OCI-LY7 (cell line): ENCODE data around the gene TMCC2. TPM values are rescaled to one million over a fixed set of nuclear protein-coding genes. Genes with fewer than 3 reads are reported as not detected.

Experiments
- BruUV-seq: library from RNA; stranded (reverse); fragments of 400-500 nt; replicated peaks from 2 replicates; lab custom pipeline; 2021; lab: Mats Ljungman, UMichigan
- CTCF ChIA-PET: fragments of 300-600 bp; sonication (Branson Sonifier 250); formaldehyde crosslinking; loops from one replicate; lab custom pipeline; 2022; ENCODE audit warnings: antibody characterized with exemption; ENCODE audit not compliant: unreplicated experiment; lab: Charles Lee
- POLR2A ChIA-PET: fragments of 300-600 bp; sonication (Branson Sonifier 250); formaldehyde crosslinking; loops from one replicate; lab custom pipeline; 2022; ENCODE audit warnings: antibody characterized with exemption; lab: Charles Lee
- DNase-seq: peaks from one replicate; pipeline ENCODE4 v3.0.0-alpha.2; 2015; ENCODE audit warnings: low spot score
- H2AFZ ChIP-seq: fragments of 200-600 bp; sonication (generic), shearing (Covaris generic); 2 replicates; pipeline ENCODE4 v1.6.1; 2014; ENCODE audit warnings: mild to moderate bottlenecking, antibody characterized with exemption, low read length, moderate library complexity
- H3K27ac ChIP-seq: fragments of 200-600 bp; sonication (generic); 2 replicates; pipeline ENCODE4 v1.5.1; 2014; ENCODE audit warnings: mixed run types, low read depth, mild to moderate bottlenecking, moderate library complexity, low read length, inconsistent platforms; ENCODE audit not compliant: poor library complexity, severe bottlenecking
- H3K36me3 ChIP-seq: fragments of 200-600 bp; sonication (generic); 2 replicates; pipeline ENCODE4 v1.6.1; 2014; ENCODE audit warnings: mild to moderate bottlenecking, antibody characterized with exemption, low read length, moderate library complexity, mixed read lengths; ENCODE audit not compliant: insufficient read depth
- H3K4me1 ChIP-seq: fragments of 200-600 bp; sonication (generic); 2 replicates; pipeline ENCODE4 v1.5.1; 2014; ENCODE audit warnings: mild to moderate bottlenecking, low read length; ENCODE audit not compliant: insufficient read depth, poor library complexity, severe bottlenecking
- H3K4me2 ChIP-seq: fragments of 200-600 bp; sonication (generic); 2 replicates; pipeline ENCODE4 v1.6.1; 2014; ENCODE audit warnings: mild to moderate bottlenecking, low read length
- H3K4me3 ChIP-seq: fragments of 200-600 bp; sonication (generic); 2 replicates; pipeline ENCODE4 v1.5.1; 2014; ENCODE audit warnings: mild to moderate bottlenecking, low read depth, low read length; ENCODE audit not compliant: poor library complexity, severe bottlenecking
- H3K79me2 ChIP-seq: fragments of 200-600 bp; sonication (generic); 2 replicates; pipeline ENCODE4 v1.6.1; 2016; ENCODE audit warnings: low read depth, mild to moderate bottlenecking, low read length, moderate library complexity, mixed read lengths; ENCODE audit not compliant: insufficient read depth
- H3K9me2 ChIP-seq: fragments of 200-600 bp; sonication (generic); 2 replicates; pipeline ENCODE4 v1.6.1; 2016; ENCODE audit warnings: mild to moderate bottlenecking, low read length, mixed read lengths; ENCODE audit not compliant: insufficient read depth
- H3K9me3 ChIP-seq: fragments of 200-600 bp; sonication (generic); 2 replicates; pipeline ENCODE4 v1.6.1; 2014; ENCODE audit warnings: mild to moderate bottlenecking, mixed run types, low read length, mixed read lengths
- H4K20me1 ChIP-seq: fragments of 200-600 bp; sonication (generic); 2 replicates; pipeline ENCODE4 v1.6.1; 2014; ENCODE audit warnings: mild to moderate bottlenecking, antibody characterized with exemption, low read length, moderate library complexity, mixed read lengths; ENCODE audit not compliant: insufficient read depth
- EZH2phosphoT487 ChIP-seq: fragments of 200-600 bp; sonication (generic); IDR thresholded peaks from 2 replicates; pipeline ENCODE4 v1.6.1; 2018; ENCODE audit warnings: low read depth, borderline replicate concordance, mild to moderate bottlenecking, mixed run types, antibody characterized with exemption, low read length, moderate library complexity, mixed read lengths
- intact Hi-C: fragments of 100-400 bp; cut with micrococcal nuclease; formaldehyde crosslinking; loops from one replicate; pipeline ENCODE4 v1.10.0; 2022; ENCODE audit not compliant: unreplicated experiment
- total RNA-seq, 2 experiments: library from RNA; depleted of rRNA in 1 of 2; stranded (reverse); fragments of >200 nt in 1 of 2; shearing (Covaris generic) in 1 of 2; gene quantifications; 2 replicates each; pipeline ENCODE4 v1.2.3, GENCODE V29; 2014 to 2022
- TF ChIP-seq, protein P1 (sequence below): fragments of 200-600 bp; sonication (generic); conservative IDR thresholded peaks from 2 replicates; pipeline ENCODE4 v1.5.1; 2014; ENCODE audit warnings: mild to moderate bottlenecking, antibody characterized with exemption, low read length, moderate library complexity, mixed read lengths

TMCC2 gene
- total RNA-seq, 2 experiments from 2014 or later: 5.2 to 7.8 TPM

DNA sequence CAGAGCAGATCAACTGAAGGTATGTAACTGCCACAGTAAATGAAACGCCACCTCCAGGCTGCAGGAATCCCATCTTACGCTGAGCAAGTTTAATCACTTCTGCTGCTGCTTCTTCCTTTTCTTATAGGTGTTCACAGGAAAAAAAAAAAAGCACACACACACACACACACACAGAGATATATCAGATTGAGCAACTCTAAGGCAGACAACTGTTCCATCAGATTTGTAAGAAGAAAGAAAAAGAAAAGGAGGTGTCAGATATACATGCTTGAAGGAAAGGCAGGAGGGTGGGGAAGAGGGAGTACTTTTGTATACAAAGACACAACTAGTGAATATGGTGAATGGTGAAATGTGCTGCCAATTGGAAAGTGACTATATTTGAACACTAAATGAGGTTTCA lies 44.8 kb upstream of the TMCC2 start:
- intact Hi-C loops: no loop called here
- Histone ChIP-seq H4K20me1 (no peaks in the 10 kb centered on the region), H3K9me2 (no peaks in the 10 kb centered on the region), H3K36me3 (0 out of 2 replicates have a peak, but pooled peaks cover 4% of the 10 kb centered on the region), H3K79me2 (no peaks in the 10 kb centered on the region), H3K9me3 (no peaks in the 10 kb centered on the region), H3K4me2 (no peak overlapping the region), H3K27ac (no peak overlapping the region), H3K4me3 (no peak overlapping the region), H2AFZ (no peak overlapping the region), H3K4me1 (no peaks in the 10 kb centered on the region)
- no TSS peak for BruUV-seq
- TF ChIP-seq EZH2phosphoT487: no peak
- TF ChIP-seq, protein P1, sequence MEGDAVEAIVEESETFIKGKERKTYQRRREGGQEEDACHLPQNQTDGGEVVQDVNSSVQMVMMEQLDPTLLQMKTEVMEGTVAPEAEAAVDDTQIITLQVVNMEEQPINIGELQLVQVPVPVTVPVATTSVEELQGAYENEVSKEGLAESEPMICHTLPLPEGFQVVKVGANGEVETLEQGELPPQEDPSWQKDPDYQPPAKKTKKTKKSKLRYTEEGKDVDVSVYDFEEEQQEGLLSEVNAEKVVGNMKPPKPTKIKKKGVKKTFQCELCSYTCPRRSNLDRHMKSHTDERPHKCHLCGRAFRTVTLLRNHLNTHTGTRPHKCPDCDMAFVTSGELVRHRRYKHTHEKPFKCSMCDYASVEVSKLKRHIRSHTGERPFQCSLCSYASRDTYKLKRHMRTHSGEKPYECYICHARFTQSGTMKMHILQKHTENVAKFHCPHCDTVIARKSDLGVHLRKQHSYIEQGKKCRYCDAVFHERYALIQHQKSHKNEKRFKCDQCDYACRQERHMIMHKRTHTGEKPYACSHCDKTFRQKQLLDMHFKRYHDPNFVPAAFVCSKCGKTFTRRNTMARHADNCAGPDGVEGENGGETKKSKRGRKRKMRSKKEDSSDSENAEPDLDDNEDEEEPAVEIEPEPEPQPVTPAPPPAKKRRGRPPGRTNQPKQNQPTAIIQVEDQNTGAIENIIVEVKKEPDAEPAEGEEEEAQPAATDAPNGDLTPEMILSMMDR: no peak
- no peak for DNase-seq
- ChIA-PET POLR2A (interaction anchor here (1.3 kb wide), 1 partner anchor 60 kb away, joined by 3 read pairs; no protein-coding TSS in a partner anchor), CTCF (no interaction called here)

DNA sequence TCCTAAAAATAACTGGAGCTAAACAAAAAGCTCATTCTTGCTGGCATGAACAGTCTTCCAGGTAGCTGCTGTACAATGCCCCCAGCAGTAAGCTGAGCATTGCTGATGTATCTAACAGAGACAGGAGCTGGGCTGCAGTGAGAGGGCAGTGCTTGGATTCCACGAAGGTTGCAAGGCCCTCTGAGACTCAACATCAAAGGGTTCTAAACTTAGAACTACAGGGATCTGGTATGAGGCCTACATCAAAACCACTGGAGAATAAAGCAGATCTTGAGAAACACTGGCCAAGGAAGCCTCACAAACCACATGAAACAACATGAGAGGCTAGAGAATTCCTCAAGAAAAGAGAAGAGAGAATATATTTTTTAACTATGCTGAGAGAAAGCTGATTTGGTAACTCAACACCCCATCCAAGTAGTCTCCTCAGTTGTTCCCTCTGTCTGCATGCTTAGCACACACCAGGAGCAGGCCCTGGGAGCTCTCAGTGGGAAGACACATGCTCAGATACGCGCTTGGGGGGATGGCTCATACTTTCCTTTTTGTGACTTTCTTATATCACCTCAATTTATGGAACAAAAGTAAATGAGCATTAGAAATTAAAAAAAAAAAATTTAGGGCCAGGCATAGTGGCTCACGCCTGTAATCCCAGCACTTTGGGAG lies 43.9 kb upstream of the TMCC2 start:
- POLR2A ChIA-PET: interaction anchor here (1.3 kb wide), 1 partner anchor 61 kb away, joined by 3 read pairs; no protein-coding TSS in a partner anchor
- intact Hi-C loops: no loop called here

More for the DNA sequence above, 43.9 kb upstream of the TMCC2 start:
- Histone ChIP-seq H3K79me2 (no peaks in the 10 kb centered on the region), H3K4me3 (no peak overlapping the region), H3K4me2 (no peak overlapping the region), H2AFZ (no peak overlapping the region), H3K9me3 (no peaks in the 10 kb centered on the region), H4K20me1 (no peaks in the 10 kb centered on the region), H3K36me3 (0 out of 2 replicates have a peak, but pooled peaks cover 4% of the 10 kb centered on the region), H3K4me1 (no peaks in the 10 kb centered on the region), H3K9me2 (no peaks in the 10 kb centered on the region), H3K27ac (no peak overlapping the region)
- no TSS peak for BruUV-seq
- DNase-seq: no peak
- no peak for TF ChIP-seq EZH2phosphoT487
- TF ChIP-seq, protein P1: no peak
- CTCF ChIA-PET: no interaction called here
